NAMALWA (cell line): ENCODE measurements around the gene CELA2A.
"Not testable (repeated sequence)": the region's sequence is repeated elsewhere in the genome, so short reads cannot be mapped to it uniquely, and the experiment has no call there.

Experiments used
- DNase-seq: peaks from one replicate; pipeline ENCODE4 v3.0.0-alpha.2; 2015; ENCODE audit warnings: low spot score

CELA2A gene

DNA sequence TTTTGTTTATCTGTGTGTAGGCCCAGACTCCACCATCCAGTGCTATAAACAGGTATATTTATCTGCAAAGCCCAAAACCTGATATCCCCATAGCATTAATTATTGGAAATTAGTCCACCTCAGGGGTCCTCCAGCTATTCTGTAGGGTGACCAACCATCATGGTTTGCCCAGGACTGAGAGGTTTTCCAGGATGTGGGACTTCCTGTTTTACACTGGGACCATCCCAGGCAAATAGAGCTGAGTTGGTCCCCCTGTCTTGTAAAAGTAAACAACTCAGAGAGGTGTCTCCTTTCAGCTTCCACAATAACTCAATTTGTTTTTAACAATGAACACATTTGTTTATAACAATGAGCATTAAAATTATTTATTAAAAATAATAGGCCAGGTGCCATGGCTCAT lies 11.6 kb downstream of the CELA2A start:
- DNase-seq: no peak

GRCh38 chr1:15469361-15469760 lies 12.8 kb downstream of the CELA2A start:
- no peak for DNase-seq

GRCh38 chr1:15469821-15470448 lies 13.4 kb downstream of the CELA2A start:
- DNase-seq: not testable (repeated sequence)

- not testable (repeated sequence) for DNase-seq
Observed at GRCh38 chr1:15471067-15471466, 14.5 kb downstream of the CELA2A start.

DNA sequence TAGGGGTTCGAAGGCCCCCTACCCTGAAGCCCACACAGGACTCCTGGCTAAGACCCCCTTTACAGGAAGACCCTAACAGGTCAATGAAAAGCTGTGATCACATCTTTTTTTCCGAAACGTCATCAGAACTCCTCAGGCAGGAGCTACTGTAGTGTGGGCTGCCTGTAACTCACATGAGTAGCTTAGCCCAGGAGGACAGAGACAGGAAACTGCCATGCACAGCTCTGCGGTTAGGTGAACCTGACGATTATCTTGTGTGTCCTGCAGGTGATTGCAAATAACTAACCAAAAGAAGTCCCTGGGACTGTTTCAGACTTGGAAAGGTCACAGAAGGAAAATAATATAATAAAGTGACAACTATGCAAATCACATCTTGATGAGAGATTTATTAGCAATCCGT lies 15.2 kb downstream of the CELA2A start:
- DNase-seq: not testable (repeated sequence)

DNA sequence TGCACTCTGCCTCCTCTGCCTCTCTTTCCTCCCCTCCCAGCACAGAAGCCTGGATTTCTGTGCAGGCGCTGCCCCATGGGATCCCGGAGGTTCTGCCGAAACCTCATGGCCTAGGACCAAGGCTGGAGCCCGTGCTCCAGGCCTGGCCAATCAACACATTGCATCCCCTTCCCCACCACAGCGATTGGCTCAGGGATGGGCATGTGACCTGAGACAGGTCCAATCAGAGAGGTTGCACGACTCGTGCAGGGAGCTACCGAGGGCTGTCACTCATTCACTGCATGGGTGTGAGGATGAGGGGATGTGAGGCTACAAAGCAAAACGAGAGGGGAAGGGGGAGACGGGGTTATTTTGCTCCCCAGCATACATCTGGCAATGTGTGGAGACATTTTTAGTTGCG lies 16.1 kb downstream of the CELA2A start:
- no peak for DNase-seq

- no peak for DNase-seq
Observed at GRCh38 chr1:15475752-15476314, 19.3 kb downstream of the CELA2A start, which contains the start of gene CELA2B. Gene CELA2B, plus strand, starts transcription at chr1:15476104. Its CDS starts 22 bp downstream, at chr1:15476126.

DNA sequence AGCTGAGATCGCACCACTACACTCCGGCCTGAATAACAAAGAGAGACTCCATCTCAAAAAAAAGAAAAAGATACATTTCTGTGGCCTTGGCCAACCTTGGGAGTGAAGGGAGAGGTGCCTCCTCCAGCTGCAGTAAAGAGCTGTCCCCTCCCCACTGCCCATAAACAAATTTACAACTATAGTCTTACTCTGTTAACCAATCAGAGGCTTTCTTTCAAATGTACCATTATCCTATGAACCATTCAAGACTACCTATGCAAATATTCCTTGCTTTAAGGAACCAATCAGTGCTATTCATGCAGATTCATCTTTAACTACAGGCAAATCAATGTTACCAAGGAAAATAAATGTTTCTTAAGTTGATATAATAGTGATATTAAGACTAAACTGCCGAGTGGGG lies 20.4 kb downstream of the CELA2A start:
- peak; percentile 61 for DNase-seq

DNA sequence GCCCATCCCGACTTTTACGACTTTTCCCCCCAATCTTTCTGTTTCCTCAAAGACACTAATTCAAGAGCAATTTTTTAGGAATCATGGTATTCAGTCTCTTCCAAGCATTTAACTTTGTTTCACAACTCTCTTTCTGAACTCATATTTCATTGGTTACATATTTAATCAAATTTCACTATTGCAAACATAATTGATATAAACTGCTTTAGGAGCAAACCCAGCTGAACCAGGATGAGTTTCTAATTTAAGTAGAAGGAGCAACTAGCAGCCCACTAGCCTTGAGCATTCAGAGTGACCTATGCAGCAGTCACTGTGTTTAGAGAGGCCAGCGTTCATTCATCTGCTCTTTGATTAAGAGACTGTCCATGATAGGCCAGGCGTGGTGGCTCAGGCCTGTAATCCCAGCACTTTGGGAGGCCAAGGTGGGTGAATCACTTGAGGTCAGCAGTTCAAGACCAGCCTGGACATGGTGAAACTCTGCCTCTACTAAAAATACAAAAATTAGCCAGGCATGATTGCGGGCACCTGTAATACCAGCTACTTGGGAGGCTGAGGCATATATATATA lies 21.2 kb downstream of the CELA2A start:
- no peak for DNase-seq

- no peak for DNase-seq
Observed at GRCh38 chr1:15479654-15480347, 23.3 kb downstream of the CELA2A start.

- DNase-seq: not testable (repeated sequence)
Observed at GRCh38 chr1:15482455-15482854, 25.9 kb downstream of the CELA2A start.

- not testable (repeated sequence) for DNase-seq
Observed at GRCh38 chr1:15482983-15483543, 26.5 kb downstream of the CELA2A start.

DNA sequence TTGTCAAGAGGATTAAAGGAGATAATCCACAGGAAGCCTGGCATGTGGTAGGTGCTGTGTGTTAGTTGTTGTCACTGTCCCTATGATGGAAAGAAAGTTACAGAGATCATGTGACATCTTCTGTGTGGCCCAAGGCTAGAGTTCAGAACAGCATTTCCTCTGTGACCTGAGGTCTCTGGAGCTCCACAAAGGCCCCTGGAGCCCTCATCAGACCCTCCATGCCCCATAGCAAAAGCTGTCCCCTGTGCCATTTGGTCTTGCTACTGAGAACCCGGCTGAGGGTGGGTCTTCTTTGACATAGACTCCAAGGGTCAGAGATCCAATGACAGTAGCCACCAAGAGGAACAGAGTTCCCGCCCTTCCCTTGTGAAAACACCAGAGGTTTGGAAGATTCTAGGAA lies 27.4 kb downstream of the CELA2A start:
- DNase-seq: no peak

DNA sequence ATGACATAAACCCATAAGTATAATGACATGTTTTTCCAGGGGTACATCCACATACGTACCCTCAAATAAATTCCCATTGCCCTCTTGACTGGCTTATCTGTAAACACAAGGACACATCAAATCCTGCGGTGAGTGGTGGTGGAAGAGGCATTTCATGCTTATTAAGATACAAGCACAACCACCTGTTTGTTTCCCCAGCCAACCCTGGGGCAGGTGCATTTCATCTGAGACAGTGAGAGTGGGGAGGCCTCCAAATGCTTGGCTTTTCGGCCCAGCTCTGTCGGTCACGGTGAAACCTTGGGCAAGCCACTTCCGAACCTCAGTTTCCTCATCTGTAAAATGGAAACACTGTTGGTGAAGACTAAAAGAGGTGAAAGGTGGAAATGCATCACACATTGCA lies 27.9 kb downstream of the CELA2A start:
- DNase-seq: not testable (repeated sequence)

GRCh38 chr1:15485636-15486035 lies 29.1 kb downstream of the CELA2A start:
- no peak for DNase-seq

DNA sequence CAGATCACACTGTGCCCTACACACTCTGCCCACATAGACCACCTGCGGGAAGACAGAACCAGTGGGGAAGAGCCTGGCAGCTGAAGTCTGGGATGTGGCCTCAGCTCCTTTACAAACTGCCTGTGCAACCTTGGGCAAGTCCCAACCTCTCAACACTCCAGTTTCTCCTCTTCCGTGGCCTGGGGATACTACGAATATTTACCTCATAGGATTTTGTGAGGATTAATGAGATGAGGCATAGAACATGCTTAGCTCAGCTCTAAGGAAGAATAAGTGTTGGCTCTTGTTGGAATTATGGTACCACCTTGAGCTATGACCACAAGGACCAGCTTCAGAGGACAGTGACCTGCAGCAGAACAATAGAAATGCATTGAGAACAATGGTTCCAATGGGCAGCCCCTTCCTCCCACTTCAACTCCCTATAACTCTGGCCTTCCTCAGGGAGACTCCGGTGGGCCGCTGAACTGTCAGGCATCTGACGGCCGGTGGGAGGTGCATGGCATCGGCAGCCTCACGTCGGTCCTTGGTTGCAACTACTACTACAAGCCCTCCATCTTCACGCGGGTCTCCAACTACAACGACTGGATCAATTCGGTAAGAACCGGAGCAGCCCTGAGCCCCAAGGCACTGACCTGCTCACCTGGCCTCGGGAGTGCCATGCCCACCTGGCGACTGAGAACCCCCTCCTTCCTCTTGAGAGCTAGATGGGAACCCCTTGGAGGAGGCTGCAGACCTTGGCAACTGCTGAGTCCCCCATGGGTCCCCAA lies 30.5 kb downstream of the CELA2A start:
- DNase-seq: not testable (repeated sequence)

DNA sequence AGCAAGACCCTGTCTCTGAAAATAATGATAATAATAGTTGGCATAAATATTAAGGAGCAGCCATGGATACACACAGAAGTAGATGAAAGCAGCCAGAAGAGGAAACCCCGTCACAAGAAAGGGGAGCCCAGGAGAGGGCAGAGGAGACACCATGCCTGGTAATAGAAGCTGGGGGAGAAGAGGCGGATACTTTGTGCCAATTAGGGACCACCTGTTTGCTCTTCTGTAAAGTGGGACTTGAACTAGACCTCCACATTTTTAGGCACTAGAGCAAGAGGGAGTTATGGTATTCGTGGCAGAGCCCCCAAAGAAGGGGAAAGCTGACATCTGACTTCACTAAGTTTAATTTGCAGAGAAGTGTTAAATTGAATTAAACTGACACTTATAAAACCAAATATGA lies 31.8 kb downstream of the CELA2A start:
- no peak for DNase-seq

GRCh38 chr1:15489052-15489736 lies 32.7 kb downstream of the CELA2A start:
- DNase-seq: no peak

DNA sequence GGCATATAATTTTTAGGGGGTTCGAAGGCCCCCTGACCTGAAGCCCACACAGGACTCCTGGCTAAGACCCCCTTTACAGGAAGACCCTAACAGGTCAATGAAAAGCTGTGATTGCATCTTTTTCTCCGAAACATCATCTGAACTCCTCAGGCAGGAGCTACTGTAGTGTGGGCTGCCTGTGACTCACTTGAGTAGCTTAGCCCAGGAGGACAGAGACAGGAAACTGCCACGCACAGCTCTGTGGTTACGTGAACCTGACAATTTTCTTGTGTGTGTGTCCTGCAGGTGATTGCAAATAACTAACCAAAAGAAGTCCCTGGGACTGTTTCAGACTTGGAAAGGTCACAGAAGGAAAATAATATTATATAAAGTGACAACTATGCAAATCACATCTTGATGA lies 34.5 kb downstream of the CELA2A start:
- not testable (repeated sequence) for DNase-seq

GRCh38 chr1:15492596-15492995 lies 36.1 kb downstream of the CELA2A start:
- DNase-seq: no peak

DNA sequence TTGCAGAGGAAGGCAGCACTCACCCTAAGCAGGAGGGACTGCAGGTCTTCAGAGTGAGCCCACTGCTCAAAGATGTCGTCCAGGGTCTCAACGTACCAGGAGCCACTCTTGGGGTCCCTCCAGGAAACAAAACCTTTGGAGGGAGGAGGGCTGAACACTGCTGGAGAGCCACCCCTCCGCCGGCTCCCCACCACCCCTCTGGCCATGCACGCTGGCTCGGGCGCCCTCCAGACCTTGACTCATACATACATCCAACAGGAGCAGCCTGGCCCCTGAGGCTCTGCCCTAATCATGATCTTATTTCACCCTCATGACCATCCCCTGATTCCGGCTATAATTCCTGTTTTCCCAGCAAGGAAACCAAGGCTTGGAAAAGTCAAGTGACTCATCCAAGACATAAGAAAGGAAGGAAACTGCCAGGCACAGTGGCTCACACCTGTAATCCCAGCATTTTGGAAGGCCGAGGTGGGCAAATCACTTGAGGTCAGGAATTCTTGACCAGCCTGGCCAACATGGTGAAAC lies 37.4 kb downstream of the CELA2A start:
- no peak for DNase-seq
